HG03469 (cell line): ENCODE data around the gene APOA5.
"Not testable (repeated sequence)": the region's sequence is repeated elsewhere in the genome, so short reads cannot be mapped to it uniquely, and the experiment has no call there.

ENCODE experiments used
- ATAC-seq: cut with Tn5 transposase; IDR thresholded peaks from one replicate; pipeline ENCODE4 v1.9.1; 2021; ENCODE audit warnings: mild to moderate bottlenecking, moderate library complexity, moderate number of reproducible peaks; ENCODE audit not compliant: unreplicated experiment

Gene APOA5, protein sequence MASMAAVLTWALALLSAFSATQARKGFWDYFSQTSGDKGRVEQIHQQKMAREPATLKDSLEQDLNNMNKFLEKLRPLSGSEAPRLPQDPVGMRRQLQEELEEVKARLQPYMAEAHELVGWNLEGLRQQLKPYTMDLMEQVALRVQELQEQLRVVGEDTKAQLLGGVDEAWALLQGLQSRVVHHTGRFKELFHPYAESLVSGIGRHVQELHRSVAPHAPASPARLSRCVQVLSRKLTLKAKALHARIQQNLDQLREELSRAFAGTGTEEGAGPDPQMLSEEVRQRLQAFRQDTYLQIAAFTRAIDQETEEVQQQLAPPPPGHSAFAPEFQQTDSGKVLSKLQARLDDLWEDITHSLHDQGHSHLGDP

DNA sequence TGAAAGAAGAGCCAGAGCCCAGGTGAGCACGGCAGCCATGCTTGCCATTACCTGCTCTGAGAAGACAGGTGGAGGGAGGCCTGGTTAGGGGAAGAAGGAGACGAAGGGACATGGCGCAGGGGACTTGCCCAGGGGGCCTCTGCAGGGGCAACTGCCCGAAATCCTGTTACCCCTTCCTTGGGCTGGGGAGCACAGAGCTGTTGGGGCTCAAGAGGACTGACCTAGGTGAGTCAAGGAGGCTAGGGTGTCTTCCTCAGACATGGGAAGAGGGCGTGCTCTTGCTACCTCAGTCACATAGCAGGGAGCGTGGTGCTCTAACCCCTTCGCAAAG, at the start of gene APOA5:
TSS of gene APOA5 (minus strand) at position 67 of the 331 bp plus-strand sequence. CDS start at position 48, 19 bp downstream.
- ATAC-seq: no peak

DNA sequence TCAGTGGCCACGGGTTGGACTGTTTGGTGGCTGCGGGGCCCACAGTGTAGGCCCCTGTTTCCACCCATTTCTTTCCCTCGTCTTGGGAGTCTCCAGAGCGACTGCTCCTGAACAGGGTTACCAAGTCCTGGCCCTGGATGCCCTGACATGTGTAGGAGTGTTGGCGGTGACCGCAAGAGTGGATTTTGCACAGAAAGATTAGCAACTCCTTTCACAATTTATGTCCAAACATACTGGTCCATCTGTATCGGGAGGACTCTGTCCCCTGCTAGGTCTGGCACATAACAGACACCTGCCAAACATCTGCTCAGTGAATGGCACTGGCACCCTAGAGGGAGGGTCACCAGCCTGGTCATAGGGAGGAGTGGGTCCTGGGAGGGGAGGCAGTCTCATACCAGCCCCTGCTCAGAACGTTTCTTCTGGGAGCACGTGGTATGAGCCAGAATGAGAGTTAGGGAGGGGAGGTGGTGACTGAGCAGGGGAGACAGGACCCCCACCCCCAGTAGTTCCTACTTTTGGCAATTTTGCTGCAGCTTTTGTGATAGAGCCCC, 49.1 kb upstream of the APOA5 start:
- ATAC-seq: no peak

DNA sequence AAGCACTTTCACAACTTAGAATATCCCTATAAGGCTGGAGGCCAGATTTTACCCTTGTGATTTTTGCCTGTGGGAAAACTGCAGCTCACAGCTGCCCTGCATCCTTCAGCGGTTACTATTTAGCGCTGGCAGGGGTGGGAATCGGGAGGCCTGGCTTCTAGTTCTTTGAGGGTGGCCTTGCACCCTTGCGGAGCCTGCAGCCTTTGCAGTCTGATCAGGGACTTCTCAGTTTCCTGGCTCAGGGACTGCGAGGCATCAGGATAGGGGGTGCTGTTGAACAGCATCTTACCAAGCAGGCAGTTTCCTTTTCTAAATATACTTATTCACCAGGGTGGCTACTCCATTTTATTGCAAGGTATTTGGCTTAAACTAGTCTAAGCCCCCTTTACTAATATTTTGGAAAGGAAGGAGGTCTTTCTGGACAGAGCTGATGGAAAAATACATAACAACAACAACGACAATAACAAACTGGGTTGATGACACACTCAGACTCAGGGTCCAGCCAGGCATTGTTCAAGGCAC, 48.6 kb upstream of the APOA5 start:
- no peak for ATAC-seq

DNA sequence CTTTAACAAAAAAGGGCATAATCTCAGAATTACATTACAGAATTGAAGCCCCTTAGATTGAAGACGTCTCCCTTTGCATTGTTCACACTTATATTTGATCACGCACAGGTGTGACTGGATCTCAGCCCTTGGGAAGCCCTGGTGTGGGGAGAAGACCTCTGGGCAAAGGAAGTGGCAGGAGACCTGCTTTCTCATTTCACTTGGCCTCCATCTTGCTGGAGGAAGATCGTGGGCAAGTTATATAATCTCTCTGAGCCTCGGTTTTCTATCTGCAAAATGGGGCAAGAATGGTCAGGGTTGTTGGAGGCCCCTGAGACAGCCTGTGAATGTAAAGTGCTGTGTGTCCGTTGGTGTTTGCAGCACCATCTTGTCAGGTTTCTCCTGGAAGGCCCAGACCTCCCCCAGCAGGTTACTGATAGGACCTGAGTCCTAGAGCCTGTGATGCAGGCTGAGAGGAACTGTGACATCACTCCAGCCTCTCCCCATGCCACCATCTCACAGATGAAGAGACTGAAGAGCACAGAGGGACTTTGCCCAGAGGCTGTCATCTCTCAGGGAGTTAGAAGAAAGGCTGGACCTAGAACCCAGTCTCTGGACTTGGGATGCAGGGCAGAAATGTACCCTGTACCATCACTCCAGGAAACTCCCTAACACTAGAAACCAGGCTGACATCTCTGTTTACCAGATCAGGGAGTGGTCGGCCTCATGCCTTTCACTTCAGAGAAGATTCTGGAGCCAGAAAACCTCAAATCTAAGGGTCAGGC, 46.8 kb upstream of the APOA5 start:
- no peak for ATAC-seq

DNA sequence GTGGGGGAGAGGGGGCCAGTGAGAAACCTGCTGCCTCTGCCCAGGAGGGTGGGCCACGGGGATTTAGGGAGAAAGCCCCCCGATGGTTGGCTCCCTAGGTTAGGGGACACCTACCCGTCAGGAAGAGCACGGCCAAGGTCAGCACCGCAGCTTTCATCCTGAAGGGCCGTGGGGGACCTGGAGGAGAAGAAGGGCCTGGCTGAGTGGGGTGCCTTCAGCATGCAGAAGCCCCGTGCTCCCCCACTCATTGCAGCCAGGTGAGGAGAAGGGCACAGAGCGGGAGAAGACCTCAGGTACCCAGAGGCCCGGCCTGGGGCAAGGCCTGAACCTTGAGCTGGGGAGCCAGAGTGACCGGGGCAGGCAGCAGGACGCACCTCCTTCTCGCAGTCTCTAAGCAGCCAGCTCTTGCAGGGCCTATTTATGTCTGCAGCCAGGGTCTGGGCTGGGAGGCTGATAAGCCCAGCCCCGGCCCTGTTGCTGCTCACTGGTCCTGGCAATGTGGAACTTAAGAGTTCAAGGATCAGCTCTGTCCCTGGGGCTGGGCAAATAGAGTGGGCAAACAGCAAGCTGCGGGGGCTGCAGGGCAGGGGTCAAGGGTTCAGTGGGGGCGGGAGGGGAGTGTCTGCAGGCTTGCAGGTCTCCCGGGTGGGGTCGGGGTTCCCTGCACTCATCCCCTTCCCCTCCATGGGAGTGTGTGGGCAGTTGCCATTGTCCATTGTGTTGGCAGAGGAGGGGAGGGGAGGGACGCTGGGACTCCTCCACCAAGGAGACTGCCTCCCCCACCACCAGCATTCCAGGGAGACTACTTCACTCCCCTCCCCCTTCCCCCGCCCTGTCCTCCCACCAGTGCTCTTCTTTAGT, 45.8 kb upstream of the APOA5 start, which contains the start of gene APOA1:
TSS of gene APOA1 (minus strand) at position 392 of the 861 bp plus-strand sequence. CDS start at position 157, 235 bp downstream.
- no peak for ATAC-seq

DNA sequence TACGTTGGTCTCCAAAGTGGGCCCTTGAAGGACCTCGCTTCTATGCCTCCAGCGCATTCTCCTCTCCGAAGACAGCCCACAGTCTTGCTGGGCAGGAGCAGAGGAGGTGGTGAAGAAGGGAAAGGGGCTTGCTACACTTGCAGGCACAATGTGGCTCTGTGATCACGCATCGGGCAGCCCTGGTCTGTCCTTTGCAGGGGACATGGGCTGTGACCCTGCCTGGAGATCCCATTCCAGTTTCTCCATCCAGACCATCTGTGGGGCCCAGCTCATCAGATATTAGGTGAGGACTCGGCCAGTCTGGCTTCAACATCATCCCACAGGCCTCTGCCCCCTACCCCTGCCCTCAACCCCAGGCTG, 44.9 kb upstream of the APOA5 start:
- no peak for ATAC-seq

DNA sequence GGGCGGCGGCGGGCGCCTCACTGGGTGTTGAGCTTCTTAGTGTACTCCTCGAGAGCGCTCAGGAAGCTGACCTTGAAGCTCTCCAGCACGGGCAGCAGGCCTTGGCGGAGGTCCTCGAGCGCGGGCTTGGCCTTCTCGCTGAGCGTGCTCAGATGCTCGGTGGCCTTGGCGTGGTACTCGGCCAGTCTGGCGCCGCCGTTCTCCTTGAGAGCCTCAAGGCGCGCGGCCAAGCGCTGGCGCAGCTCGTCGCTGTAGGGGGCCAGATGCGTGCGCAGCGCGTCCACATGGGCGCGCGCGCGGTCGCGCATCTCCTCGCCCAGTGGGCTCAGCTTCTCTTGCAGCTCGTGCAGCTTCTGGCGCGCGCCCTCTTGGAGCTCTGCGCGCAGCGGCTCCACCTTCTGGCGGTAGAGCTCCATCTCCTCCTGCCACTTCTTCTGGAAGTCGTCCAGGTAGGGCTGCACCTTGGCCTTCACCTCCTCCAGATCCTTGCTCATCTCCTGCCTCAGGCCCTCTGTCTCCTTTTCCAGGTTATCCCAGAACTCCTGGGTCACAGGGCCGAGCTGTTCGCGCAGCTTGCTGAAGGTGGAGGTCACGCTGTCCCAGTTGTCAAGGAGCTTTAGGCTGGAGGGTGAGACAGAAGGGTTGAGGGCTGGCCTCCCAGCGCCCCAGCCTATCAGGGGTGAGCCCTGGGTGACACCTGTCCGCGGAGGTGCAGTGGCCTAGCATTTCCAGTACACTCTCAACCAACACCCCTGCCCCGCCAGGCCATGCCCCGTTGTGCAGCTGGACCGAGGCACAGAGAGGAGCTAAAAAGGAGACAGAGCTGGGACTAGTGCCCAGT, 44.3 kb upstream of the APOA5 start:
- ATAC-seq: peak; percentile 61

DNA sequence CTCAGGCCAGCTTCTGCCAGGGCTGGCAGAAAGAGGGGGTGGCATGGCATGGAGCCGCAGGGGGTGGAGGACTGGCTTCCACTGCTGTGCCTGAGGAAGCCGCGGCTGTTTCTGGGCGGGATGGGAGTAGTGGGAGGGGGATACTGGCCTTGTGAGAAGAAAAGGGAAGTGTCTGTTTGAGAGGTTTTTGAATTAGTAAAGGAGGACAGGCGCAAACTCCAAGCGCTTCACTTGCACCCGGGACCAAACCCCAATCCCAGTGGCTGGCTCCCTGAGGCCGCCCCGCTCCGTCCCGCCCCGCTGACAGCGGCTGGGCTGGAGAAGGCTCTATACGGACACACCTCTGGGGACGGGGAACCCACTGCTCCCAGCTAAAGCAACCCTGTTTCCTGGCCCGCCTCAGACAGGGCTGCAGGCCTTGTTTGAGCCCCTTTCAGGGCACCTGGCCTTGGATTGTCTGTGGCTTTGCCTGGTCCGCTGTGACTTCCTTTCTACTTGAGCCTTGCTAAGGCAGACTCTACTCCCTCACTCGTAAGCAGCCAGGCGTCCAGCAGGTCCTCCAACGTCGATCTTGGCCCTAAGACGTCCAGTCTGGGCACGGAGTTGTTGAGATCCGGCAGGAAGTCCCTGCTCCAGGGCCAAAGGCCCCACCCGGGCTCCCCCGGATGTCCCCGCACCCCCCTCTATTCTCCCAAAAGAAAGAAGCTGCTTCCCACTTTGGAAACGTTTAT, 43.5 kb upstream of the APOA5 start:
- no peak for ATAC-seq

DNA sequence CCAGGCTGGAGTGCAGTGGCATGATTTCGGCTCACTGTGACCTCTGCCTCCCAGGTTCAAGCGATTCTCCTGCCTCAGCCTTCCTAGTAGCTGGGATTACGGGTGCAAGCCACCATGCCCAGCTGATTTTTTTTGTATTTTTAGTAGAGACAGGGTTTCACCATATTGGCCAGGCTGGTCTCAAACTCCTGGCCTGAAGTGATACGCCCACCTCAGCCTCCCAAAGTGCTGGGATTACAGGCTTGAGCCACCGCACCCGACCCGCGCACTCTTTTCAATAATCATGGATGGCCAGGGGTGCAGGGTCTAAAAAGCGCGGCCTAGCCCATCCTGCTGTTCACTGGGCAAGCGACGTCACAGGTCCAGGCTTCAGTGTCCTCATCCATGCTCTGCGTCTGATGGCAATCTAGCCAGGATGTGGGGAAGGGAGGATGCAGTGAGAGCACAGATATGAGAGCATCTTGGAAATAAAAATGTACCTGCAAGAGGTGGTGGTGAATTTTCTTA, 42.9 kb upstream of the APOA5 start:
- not testable (repeated sequence) for ATAC-seq

DNA sequence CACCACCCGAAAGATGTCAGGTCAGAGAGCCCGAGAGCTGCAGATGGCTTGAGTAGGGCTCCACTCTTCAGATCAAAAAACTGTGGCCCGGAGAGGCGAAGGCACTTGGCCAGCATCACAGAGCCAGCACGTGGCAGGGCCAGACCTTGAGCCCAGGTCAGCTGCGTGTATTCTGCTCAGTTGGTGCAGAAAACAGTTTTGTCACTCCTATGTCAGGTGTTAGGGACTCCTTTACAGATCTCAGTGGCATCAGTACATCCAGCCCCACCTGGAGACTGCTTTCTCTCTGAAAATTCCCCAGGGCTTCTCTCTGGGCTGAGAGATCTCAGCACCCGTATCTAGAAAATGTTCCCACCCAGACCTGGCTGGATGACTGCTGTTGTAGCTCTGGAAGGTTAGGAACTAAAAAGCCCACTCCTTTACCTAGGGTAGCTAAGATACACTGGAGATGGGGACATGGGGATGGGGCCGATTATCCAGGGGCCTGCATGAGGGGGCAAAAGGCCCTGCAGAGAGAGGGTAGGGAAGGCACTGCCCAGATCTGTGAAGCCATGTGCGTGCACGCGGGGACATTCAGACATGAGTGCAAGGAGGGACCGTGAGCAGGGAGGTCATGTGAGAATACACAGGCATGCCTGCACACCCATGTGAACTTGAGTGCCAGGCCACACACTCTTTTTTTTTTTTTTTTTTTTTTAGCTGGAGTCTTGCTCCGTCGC, 42.3 kb upstream of the APOA5 start:
- no peak for ATAC-seq

DNA sequence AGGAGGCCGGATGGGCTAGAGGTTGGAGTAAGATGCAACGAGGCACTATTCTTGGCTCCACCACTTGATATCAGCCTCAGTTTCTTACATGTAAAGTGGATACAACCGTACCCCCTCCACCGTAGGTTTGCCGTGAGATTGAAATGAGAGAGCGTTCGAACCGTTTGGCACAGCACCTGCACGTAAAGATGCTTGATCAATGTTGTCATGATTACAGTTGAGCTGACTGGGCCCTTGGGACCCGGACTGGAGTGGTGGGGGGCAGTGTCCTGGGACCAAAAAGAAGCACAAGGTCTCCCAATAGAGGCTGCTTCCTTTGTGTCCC, 41.8 kb upstream of the APOA5 start:
- no peak for ATAC-seq

DNA sequence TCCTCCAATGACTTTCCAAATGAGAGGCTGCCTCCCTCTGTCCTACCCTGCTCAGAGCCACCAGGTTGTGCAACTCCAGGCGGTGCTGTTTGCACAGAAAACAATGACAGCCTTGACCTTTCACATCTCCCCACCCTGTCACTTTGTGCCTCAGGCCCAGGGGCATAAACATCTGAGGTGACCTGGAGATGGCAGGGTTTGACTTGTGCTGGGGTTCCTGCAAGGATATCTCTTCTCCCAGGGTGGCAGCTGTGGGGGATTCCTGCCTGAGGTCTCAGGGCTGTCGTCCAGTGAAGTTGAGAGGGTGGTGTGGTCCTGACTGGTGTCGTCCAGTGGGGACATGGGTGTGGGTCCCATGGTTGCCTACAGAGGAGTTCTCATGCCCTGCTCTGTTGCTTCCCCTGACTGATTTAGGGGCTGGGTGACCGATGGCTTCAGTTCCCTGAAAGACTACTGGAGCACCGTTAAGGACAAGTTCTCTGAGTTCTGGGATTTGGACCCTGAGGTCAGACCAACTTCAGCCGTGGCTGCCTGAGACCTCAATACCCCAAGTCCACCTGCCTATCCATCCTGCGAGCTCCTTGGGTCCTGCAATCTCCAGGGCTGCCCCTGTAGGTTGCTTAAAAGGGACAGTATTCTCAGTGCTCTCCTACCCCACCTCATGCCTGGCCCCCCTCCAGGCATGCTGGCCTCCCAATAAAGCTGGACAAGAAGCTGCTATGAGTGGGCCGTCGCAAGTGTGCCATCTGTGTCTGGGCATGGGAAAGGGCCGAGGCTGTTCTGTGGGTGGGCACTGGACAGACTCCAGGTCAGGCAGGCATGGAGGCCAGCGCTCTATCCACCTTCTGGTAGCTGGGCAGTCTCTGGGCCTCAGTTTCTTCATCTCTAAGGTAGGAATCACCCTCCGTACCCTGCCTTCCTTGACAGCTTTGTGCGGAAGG, 40.9 kb upstream of the APOA5 start:
- no peak for ATAC-seq

DNA sequence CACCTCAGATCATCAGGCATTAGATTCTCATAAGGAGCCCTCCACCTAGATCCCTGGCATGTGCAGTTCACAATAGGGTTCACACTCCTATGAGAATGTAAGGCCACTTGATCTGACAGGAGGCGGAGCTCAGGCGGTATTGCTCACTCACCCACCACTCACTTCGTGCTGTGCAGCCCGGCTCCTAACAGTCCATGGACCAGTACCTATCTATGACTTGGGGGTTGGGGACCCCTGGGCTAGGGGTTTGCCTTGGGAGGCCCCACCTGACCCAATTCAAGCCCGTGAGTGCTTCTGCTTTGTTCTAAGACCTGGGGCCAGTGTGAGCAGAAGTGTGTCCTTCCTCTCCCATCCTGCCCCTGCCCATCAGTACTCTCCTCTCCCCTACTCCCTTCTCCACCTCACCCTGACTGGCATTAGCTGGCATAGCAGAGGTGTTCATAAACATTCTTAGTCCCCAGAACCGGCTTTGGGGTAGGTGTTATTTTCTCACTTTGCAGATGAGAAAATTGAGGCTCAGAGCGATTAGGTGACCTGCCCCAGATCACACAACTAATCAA, 40.2 kb upstream of the APOA5 start:
- ATAC-seq: no peak

DNA sequence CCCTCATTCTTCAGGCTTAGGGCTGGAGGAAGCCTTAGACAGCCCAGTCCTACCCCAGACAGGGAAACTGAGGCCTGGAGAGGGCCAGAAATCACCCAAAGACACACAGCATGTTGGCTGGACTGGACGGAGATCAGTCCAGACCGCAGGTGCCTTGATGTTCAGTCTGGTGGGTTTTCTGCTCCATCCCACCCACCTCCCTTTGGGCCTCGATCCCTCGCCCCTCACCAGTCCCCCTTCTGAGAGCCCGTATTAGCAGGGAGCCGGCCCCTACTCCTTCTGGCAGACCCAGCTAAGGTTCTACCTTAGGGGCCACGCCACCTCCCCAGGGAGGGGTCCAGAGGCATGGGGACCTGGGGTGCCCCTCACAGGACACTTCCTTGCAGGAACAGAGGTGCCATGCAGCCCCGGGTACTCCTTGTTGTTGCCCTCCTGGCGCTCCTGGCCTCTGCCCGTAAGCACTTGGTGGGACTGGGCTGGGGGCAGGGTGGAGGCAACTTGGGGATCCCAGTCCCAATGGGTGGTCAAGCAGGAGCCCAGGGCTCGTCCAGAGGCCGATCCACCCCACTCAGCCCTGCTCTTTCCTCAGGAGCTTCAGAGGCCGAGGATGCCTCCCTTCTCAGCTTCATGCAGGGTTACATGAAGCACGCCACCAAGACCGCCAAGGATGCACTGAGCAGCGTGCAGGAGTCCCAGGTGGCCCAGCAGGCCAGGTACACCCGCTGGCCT, 38.7 kb upstream of the APOA5 start:
- no peak for ATAC-seq

DNA sequence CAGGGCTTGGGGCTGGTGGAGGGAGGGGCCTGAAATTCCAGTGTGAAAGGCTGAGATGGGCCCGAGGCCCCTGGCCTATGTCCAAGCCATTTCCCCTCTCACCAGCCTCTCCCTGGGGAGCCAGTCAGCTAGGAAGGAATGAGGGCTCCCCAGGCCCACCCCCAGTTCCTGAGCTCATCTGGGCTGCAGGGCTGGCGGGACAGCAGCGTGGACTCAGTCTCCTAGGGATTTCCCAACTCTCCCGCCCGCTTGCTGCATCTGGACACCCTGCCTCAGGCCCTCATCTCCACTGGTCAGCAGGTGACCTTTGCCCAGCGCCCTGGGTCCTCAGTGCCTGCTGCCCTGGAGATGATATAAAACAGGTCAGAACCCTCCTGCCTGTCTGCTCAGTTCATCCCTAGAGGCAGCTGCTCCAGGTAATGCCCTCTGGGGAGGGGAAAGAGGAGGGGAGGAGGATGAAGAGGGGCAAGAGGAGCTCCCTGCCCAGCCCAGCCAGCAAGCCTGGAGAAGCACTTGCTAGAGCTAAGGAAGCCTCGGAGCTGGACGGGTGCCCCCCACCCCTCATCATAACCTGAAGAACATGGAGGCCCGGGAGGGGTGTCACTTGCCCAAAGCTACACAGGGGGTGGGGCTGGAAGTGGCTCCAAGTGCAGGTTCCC, 38.0 kb upstream of the APOA5 start, which contains the start of gene APOC3:
TSS of gene APOC3 (plus strand) at position 383 of the 659 bp plus-strand sequence. CDS start 676 bp downstream, outside the sequence.
- ATAC-seq: no peak
